Right atrium auricular region (tissue), 2 donors: ENCODE data around the gene FOXN3. TPM values are rescaled to one million over a fixed set of nuclear protein-coding genes. Genes with fewer than 3 reads are reported as not detected.
"Not testable (repeated sequence)": the region's sequence is repeated elsewhere in the genome, so short reads cannot be mapped to it uniquely, and the experiment has no call there.

ENCODE experiments used
- DNase-seq: peaks from one replicate; pipeline ENCODE4 v3.0.0-alpha.2; 2019; ENCODE audit warnings: low spot score
- H3K27ac ChIP-seq, 2 donors: fragments of 200-600 bp; sonication (generic); 1 replicate in 1 of 2; 2 replicates in 1 of 2; pipeline ENCODE4 v1.5.1; 2016 to 2019
- H3K27me3 ChIP-seq, 2 donors: fragments of 200-600 bp; sonication (generic); one replicate each; pipeline versions ENCODE4 v1.5.1 to v1.6.0; 2017 to 2019
- H3K36me3 ChIP-seq: fragments of 200-600 bp; sonication (generic); one replicate; pipeline ENCODE4 v1.5.1; 2016
- H3K4me1 ChIP-seq, 2 donors: fragments of 200-600 bp; sonication (generic); one replicate each; pipeline versions ENCODE4 v1.5.1 to v1.6.0; 2017 to 2019
- H3K4me3 ChIP-seq, 2 donors: fragments of 200-600 bp; sonication (generic); 1 replicate in 1 of 2; 2 replicates in 1 of 2; pipeline ENCODE4 v1.5.1; 2017 to 2019; ENCODE audit warnings: mild to moderate bottlenecking in 1 of 2, moderate library complexity in 1 of 2
- H3K9me3 ChIP-seq, 2 donors: fragments of 200-600 bp; sonication (generic); one replicate each; pipeline ENCODE4 v1.5.1; 2019
- CTCF ChIP-seq, 2 donors: fragments of 200-600 bp; sonication (generic); IDR thresholded peaks; one replicate each; pipeline ENCODE4 v1.5.1; 2019; ENCODE audit warnings: antibody characterized with exemption in 2 of 2
- total RNA-seq, 2 donors: library from RNA; depleted of rRNA; stranded (reverse); fragments of >200 nt; gene quantifications; one replicate each; pipeline ENCODE4 v1.1.0, GENCODE V29; 2016

Gene FOXN3
- total RNA-seq, 2 donors from 2014 or later: 80.1 to 90.3 TPM

- H3K9me3 ChIP-seq: no peaks in the 10 kb centered on the region
- no peaks in the 10 kb centered on the region for H3K36me3 ChIP-seq
- no peak for TF ChIP-seq CTCF (IDR thresholded peaks at IDR 0.05)
- H3K27me3 ChIP-seq: no peaks in the 10 kb centered on the region
- no peak for DNase-seq
- H3K27ac ChIP-seq: no peak overlapping the region
- peaks cover 0 to 39% of the 10 kb centered on the region in 2 donors for H3K4me1 ChIP-seq
- H3K4me3 ChIP-seq: no peak overlapping the region
These were observed 162.7 kb downstream of the FOXN3 start for GRCh38 chr14:89254166-89254909.

- H3K4me1 ChIP-seq: peaks cover 0 to 44% of the 10 kb centered on the region in 2 donors
- no peak overlapping the region for H3K27ac ChIP-seq
- no peak for DNase-seq
These were observed 164.0 kb downstream of the FOXN3 start for GRCh38 chr14:89252887-89253532.

GRCh38 chr14:89251061-89251460, 166.0 kb downstream of the FOXN3 start:
- H3K4me1 ChIP-seq: peaks cover 0 to 35% of the 10 kb centered on the region in 2 donors
- no peak for DNase-seq
- H3K9me3 ChIP-seq: no peaks in the 10 kb centered on the region
- H3K36me3 ChIP-seq: no peaks in the 10 kb centered on the region
- no peak for TF ChIP-seq CTCF (IDR thresholded peaks at IDR 0.05)
- H3K27me3 ChIP-seq: no peaks in the 10 kb centered on the region
- no peak overlapping the region for H3K27ac ChIP-seq
- H3K4me3 ChIP-seq: no peak overlapping the region

More at GRCh38 chr14:89252887-89253532, 164.0 kb downstream of the FOXN3 start:
- no peak overlapping the region for H3K4me3 ChIP-seq
- H3K9me3 ChIP-seq: no peaks in the 10 kb centered on the region
- H3K27me3 ChIP-seq: no peaks in the 10 kb centered on the region
- TF ChIP-seq CTCF (IDR thresholded peaks at IDR 0.05): no peak
- no peaks in the 10 kb centered on the region for H3K36me3 ChIP-seq

GRCh38 chr14:89250655-89250975, 166.4 kb downstream of the FOXN3 start:
- H3K4me1 ChIP-seq: peaks cover 0 to 31% of the 10 kb centered on the region in 2 donors
- H3K9me3 ChIP-seq: not testable (repeated sequence)

GRCh38 chr14:89249972-89250654, 166.9 kb downstream of the FOXN3 start:
- no peaks in the 10 kb centered on the region for H3K36me3 ChIP-seq
- peaks cover 0 to 26% of the 10 kb centered on the region in 2 donors for H3K4me1 ChIP-seq
- no peak for TF ChIP-seq CTCF (IDR thresholded peaks at IDR 0.05)
- DNase-seq: no peak
- H3K27me3 ChIP-seq: no peaks in the 10 kb centered on the region
- no peak overlapping the region for H3K4me3 ChIP-seq
- no peaks in the 10 kb centered on the region for H3K9me3 ChIP-seq
- no peak overlapping the region for H3K27ac ChIP-seq

More at GRCh38 chr14:89250655-89250975, 166.4 kb downstream of the FOXN3 start:
- H3K4me3 ChIP-seq, DNase-seq, H3K27ac ChIP-seq, H3K36me3 ChIP-seq, H3K27me3 ChIP-seq: not testable (repeated sequence)

GRCh38 chr14:89249065-89249695, 167.9 kb downstream of the FOXN3 start:
- H3K4me1 ChIP-seq: peaks cover 0 to 16% of the 10 kb centered on the region in 2 donors
- no peak for DNase-seq
- no peaks in the 10 kb centered on the region for H3K27me3 ChIP-seq
- no peak for TF ChIP-seq CTCF (IDR thresholded peaks at IDR 0.05)
- no peak overlapping the region for H3K4me3 ChIP-seq
- H3K9me3 ChIP-seq: no peaks in the 10 kb centered on the region
- H3K36me3 ChIP-seq: no peaks in the 10 kb centered on the region
- no peak overlapping the region for H3K27ac ChIP-seq
